ENCODE measurements around the gene EDN1.

DNA sequence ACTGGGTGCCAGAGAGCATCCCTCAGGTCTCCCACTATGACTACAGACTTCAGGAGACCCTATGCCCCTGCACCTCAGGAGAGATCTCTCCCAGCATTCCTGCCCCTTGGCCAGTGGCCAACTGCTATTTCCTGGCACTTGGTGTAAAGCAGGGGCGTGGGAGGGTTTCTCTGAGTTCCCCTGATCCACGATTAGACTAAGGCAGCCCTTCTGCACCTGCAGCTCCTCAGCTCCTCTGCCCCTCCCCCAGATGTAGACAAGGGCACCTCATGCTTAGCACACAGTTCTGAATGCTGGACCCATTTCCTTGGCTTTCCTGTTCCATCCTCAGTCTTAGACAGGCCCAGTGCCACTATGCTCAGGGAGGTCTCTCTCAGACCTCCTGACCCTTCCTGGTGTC is 28.6 kb downstream of the EDN1 start:
- TF ChIP-seq, protein P1, sequence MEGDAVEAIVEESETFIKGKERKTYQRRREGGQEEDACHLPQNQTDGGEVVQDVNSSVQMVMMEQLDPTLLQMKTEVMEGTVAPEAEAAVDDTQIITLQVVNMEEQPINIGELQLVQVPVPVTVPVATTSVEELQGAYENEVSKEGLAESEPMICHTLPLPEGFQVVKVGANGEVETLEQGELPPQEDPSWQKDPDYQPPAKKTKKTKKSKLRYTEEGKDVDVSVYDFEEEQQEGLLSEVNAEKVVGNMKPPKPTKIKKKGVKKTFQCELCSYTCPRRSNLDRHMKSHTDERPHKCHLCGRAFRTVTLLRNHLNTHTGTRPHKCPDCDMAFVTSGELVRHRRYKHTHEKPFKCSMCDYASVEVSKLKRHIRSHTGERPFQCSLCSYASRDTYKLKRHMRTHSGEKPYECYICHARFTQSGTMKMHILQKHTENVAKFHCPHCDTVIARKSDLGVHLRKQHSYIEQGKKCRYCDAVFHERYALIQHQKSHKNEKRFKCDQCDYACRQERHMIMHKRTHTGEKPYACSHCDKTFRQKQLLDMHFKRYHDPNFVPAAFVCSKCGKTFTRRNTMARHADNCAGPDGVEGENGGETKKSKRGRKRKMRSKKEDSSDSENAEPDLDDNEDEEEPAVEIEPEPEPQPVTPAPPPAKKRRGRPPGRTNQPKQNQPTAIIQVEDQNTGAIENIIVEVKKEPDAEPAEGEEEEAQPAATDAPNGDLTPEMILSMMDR (conservative IDR thresholded peaks at IDR 0.05; ENCODE audit: low read depth, low read length) = no peak
- TF ChIP-seq RFX5 (IDR thresholded peaks at IDR 0.05; ENCODE audit: low read depth, low read length) = no peak
- no peak for TF ChIP-seq POLR2A (IDR thresholded peaks at IDR 0.05; ENCODE audit: low read depth, low read length)
- no peak for TF ChIP-seq CEBPB (IDR thresholded peaks at IDR 0.05; ENCODE audit: low read depth, low read length)
- TF ChIP-seq SMC3 (IDR thresholded peaks at IDR 0.05; ENCODE audit: low read depth, low read length) = no peak
- no peak for TF ChIP-seq MXI1 (IDR thresholded peaks at IDR 0.05; ENCODE audit: borderline replicate concordance, low read depth, low read length)
- TF ChIP-seq RAD21 (IDR thresholded peaks at IDR 0.05; ENCODE audit: low read length) = no peak
- no peak for TF ChIP-seq MAZ (IDR thresholded peaks at IDR 0.05; ENCODE audit: borderline replicate concordance, low read depth, low read length)

Data from IMR-90 (cell line).